RPMI7951 (cell line): ENCODE measurements around the gene LIFR. TPM values are rescaled to one million over a fixed set of nuclear protein-coding genes. Genes with fewer than 3 reads are reported as not detected.
A peak's percentile ranks its signal among the peaks of the same experiment; 100 is the strongest.

Experiments used
- DNase-seq: peaks from one replicate; pipeline ENCODE4 v3.0.0-alpha.2; 2012; ENCODE audit warnings: low read depth
- total RNA-seq: library from RNA; depleted of rRNA; stranded (reverse); fragments of >200 nt; shearing (Covaris generic); gene quantifications from 2 replicates; pipeline ENCODE4 v1.2.3, GENCODE V29; 2014

The LIFR gene
- total RNA-seq, 1 experiment from 2014 or later: 5.5 TPM

- peak; percentile 80 for DNase-seq
Observed at GRCh38 chr5:38441453-38442246, 114.8 kb downstream of the LIFR start.

DNA sequence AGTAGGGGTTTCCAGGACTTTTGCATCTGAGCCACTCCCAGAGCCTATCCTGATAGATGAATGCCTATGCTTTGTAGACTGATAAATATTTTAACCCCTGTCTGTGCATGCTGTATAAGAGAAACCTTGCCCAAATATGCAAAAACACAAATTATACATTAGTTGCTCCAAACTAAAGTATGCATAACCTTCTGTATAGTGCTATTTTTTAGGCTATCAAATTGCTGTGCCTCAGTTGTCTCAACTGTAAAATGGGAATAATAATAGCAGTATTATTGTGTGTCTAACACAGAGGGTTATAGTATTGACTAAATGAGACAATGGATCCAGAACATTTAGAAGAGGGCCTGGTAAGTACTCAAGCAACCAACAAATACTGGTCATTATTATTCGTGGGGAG, 117.7 kb downstream of the LIFR start:
- no peak for DNase-seq

- peak; percentile 36 for DNase-seq
Observed at GRCh38 chr5:38434966-38435705, 121.3 kb downstream of the LIFR start.

DNA sequence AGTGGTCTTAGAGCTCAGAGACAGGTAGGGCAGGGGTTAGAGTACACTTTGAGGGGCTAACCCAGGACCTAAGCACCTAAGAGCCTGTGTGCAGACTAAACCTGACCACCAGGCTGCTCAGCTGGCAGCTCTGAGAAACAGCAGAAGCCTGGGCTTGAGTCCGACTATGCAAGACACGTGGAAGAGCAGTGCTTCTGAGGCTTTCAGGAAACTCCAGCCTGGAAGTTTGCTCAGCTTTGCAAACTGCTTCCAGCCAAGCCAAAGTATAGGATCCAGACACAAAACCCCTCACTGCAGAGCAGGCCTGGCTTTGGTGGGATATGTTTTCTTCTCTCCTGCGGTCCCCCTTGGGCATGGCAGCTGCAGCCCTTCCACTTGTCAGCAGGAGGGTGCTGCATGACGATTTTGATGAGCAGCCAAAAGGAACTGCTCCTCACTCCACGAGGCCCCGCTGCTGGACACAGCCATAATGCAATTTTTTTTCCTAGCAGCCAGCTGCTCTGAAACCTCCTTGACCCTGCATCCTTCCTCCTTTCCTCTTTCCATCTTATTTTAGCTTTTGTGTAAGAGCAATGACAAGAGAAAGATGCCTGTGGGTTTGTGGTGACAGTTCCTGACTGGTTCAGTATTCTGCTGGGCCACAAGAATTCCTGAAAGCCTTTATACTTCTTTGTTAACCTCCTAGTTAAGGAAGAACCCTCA, 123.1 kb downstream of the LIFR start:
- DNase-seq: peak; percentile 90

DNA sequence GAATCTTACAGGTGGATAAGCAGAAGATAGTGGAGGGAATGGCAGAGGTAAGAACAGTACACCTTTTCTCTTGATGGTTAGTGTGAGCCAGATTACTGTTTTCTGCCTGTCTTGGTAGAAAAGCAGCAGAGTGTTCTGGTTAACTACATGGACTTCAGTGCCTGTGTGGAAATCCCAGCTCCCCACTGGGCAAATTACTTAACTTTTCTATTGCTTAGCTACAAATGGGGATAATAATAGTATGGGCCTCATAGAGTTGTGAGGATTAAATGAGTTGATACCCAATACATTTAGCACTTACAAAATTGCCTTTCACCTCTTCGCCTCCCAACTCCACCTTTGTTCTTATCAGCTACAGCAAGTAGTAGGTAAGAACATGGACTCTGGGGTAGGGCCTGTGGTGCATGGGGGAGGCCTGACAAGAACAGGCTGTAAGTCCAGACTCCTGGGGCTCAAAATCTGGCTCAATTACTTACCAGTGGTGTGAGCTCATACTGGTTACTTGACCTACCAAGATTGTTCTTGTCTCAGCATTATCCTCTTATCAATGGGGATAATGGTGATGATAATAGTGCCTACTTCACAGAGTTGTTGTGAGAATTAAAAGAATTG, 125.1 kb downstream of the LIFR start:
- no peak for DNase-seq

DNA sequence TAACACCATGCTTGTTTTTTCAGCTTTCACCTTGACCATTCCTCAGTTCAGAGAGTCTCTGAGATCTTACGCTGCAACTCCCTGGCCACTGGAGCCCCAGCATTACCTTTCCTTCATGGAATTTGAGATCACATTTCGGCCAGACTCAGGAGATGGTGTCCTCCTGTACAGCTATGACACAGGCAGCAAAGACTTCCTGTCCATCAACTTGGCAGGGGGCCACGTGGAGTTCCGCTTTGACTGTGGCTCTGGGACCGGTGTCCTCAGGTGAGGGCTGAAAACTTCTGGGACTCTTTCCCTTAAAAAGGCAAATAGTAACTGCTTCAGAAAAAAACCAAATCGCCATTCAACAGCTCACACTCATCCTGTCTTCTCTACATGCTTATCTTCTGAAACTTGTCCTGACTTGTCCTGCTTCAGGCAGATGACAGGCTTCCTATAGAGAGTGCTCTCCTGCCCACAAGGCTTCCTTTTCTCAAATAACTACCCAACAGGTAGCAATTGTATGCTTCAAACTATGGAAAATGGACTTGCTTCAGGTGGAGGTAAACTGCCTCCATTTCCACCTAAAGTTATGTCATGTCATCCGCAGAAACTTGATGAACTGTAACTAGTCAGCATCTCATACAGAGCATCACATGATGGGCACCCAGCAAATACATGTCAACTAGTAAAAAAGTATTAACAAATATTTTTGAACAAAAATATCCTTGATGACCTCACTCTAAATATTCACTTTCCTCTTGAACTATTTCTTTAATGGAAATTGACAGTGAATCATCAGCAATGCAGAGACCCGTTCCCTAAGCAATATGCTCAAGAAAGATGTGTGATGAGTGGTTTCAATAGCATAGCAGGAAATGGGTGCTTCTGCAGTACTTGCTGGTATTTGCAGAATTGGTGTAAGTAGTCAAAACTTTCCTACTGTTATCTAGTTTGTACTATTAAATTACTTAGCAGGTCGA, 129.2 kb downstream of the LIFR start:
- no peak for DNase-seq

DNA sequence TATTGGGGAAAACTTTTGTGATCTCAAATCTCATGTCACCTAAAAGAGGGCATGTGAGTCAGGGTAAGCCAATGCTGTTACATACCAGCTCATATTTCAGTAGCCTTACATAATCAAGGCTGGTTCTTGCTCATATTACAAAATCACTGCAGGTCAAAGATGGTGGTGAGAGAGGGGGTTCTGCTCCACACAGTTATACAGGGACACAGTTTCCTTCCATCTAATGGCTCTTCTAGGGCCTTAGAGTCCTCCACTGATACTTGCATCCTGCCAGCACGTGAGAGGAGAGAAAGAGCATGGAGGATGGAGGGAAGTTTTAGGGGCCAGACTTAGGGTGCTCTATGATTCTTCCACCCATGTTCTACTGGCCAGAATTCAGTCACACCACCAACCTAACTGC, 130.0 kb downstream of the LIFR start:
- DNase-seq: no peak
